OCI-LY1 (cell line): ENCODE results near the gene AIP.

ENCODE experiments used
- CTCF ChIP-seq: fragments of 200-600 bp; sonication (generic), shearing (Covaris generic); IDR thresholded peaks from 2 replicates; pipeline ENCODE4 v1.5.1; 2017; ENCODE audit warnings: mild to moderate bottlenecking, antibody characterized with exemption, low read length, moderate library complexity, mixed read lengths
- EZH2 ChIP-seq: fragments of 200-600 bp; sonication (generic), shearing (Covaris generic); IDR thresholded peaks from 2 replicates; pipeline ENCODE4 v1.8.0; 2017; ENCODE audit warnings: borderline replicate concordance, mixed run types, mild to moderate bottlenecking, antibody characterized with exemption, low read length, moderate library complexity, mixed read lengths

GRCh38 chr11:67468056-67468455 lies 14.8 kb upstream of the AIP start:
- TF ChIP-seq CTCF (no peak), EZH2 (no peak)
